SK-N-SH (cell line): ENCODE measurements around the gene TMEM198. TPM values are rescaled to one million over a fixed set of nuclear protein-coding genes. Genes with fewer than 3 reads are reported as not detected.

Experiments used
- CTCF ChIA-PET: fragments of 300-600, 350-600 bp; formaldehyde crosslinking; extraction: SDS; loops from one replicate; lab custom pipeline; 2021; lab: Yijun Ruan, JAX
- POLR2A ChIA-PET: fragments of 350-600 bp; sonication (Branson Sonifier 250); formaldehyde crosslinking; extraction: SDS; loops from one replicate; lab custom pipeline; 2020; ENCODE audit warnings: antibody characterized with exemption, inconsistent platforms; lab: Yijun Ruan, JAX
- DNase-seq: peaks from one replicate; pipeline ENCODE4 v3.0.0; 2012
- H2AFZ ChIP-seq: fragments of 200-600 bp; sonication (generic); 2 replicates; pipeline ENCODE4 v1.8.1; 2016; ENCODE audit warnings: antibody characterized with exemption, mild to moderate bottlenecking, low read depth
- H3F3A ChIP-seq: fragments of 200-600 bp; sonication (generic); replicated peaks from 2 replicates; pipeline ENCODE3; 2016; ENCODE audit warnings: antibody characterized with exemption, mild to moderate bottlenecking; ENCODE audit not compliant: insufficient read depth
- H3K27ac ChIP-seq, 2 experiments: fragments of 200-500 bp in 1 of 2; fragments of 200-600 bp in 1 of 2; sonication (Bioruptor generic) in 1 of 2; sonication (generic), shearing (Covaris generic) in 1 of 2; 2 replicates each; pipeline versions ENCODE4 v1.5.1 to v1.6.1; 2014 to 2016; ENCODE audit warnings: low read depth in 2 of 2, inconsistent platforms in 1 of 2, low read length in 1 of 2, mild to moderate bottlenecking in 1 of 2, mixed read lengths in 1 of 2
- H3K27me3 ChIP-seq: fragments of 200-600 bp; sonication (generic), shearing (Covaris generic); 2 replicates; pipeline ENCODE4 v1.6.1; 2016; ENCODE audit warnings: mixed run types; ENCODE audit not compliant: insufficient read depth
- H3K36me3 ChIP-seq, 2 experiments: fragments of 200-500 bp in 1 of 2; fragments of 200-600 bp in 1 of 2; sonication (Bioruptor generic) in 1 of 2; sonication (generic) in 1 of 2; replicated peaks in 1 of 2; 2 replicates each; pipeline versions ENCODE3 to v1.5.1; 2014 to 2016; ENCODE audit warnings: low read length in 1 of 2, mild to moderate bottlenecking in 1 of 2; ENCODE audit not compliant: insufficient read depth in 2 of 2, control insufficient read depth in 1 of 2
- H3K4me1 ChIP-seq, 2 experiments: fragments of 200-500 bp in 1 of 2; fragments of 200-600 bp in 1 of 2; sonication (Bioruptor generic) in 1 of 2; sonication (generic), shearing (Covaris generic) in 1 of 2; 2 replicates each; pipeline versions ENCODE4 v1.5.1 to v1.6.1; 2014 to 2016; ENCODE audit warnings: low read depth in 1 of 2, low read length in 1 of 2, mixed run types in 1 of 2; ENCODE audit not compliant: insufficient read depth in 2 of 2, control insufficient read depth in 1 of 2
- H3K4me2 ChIP-seq: fragments of 200-600 bp; sonication (generic), shearing (Covaris generic); 2 replicates; pipeline ENCODE4 v1.6.1; 2017; ENCODE audit warnings: mixed run types
- H3K4me3 ChIP-seq, 2 experiments: fragments of 200-500 bp in 1 of 2; fragments of 200-600 bp in 1 of 2; sonication (Bioruptor generic) in 1 of 2; sonication (generic), shearing (Covaris generic) in 1 of 2; 2 replicates each; pipeline versions ENCODE4 v1.5.1 to v1.8.1; 2014 to 2016; ENCODE audit warnings: low read depth in 2 of 2, inconsistent platforms in 1 of 2, low read length in 1 of 2, mild to moderate bottlenecking in 1 of 2, mixed read lengths in 1 of 2, moderate library complexity in 1 of 2
- H3K79me2 ChIP-seq: fragments of 200-600 bp; sonication (generic); 2 replicates; pipeline ENCODE4 v1.8.1; 2017; ENCODE audit warnings: mild to moderate bottlenecking; ENCODE audit not compliant: insufficient read depth
- H3K9ac ChIP-seq: fragments of 200-600 bp; sonication (generic); 2 replicates; pipeline ENCODE4 v1.6.1; 2017; ENCODE audit warnings: mixed run types
- H3K9me2 ChIP-seq: fragments of 200-600 bp; sonication (generic); 2 replicates; pipeline ENCODE4 v1.6.1; 2017; ENCODE audit warnings: mixed run types
- H3K9me3 ChIP-seq: fragments of 200-600 bp; sonication (generic); 2 replicates; pipeline ENCODE4 v1.6.1; 2017; ENCODE audit warnings: mixed run types, mild to moderate bottlenecking, moderate library complexity
- H4K20me1 ChIP-seq: fragments of 200-600 bp; sonication (generic); 2 replicates; pipeline ENCODE4 v1.6.1; 2017; ENCODE audit warnings: mild to moderate bottlenecking, mixed run types; ENCODE audit not compliant: insufficient read depth
- CTCF ChIP-seq: fragments of 200-600 bp; sonication (generic); IDR thresholded peaks from 2 replicates; pipeline ENCODE4 v1.6.1; 2017; ENCODE audit warnings: antibody characterized with exemption, mild to moderate bottlenecking, moderate library complexity
- GABPA ChIP-seq: IDR thresholded peaks from 2 replicates; pipeline ENCODE4 v1.4.0; 2012; ENCODE audit warnings: low read depth, mild to moderate bottlenecking
- GATA2 ChIP-seq: sonication (generic); formaldehyde crosslinking; IDR thresholded peaks from 2 replicates; pipeline ENCODE4 v1.5.0; 2020; ENCODE audit warnings: mild to moderate bottlenecking, missing genetic modification reagents
- JUND ChIP-seq: IDR thresholded peaks from 2 replicates; pipeline ENCODE4 v1.4.0; 2012
- MEF2A ChIP-seq: IDR thresholded peaks from 2 replicates; pipeline ENCODE4 v1.4.0; 2012; ENCODE audit warnings: low read depth, borderline replicate concordance
- NRF1 ChIP-seq: IDR thresholded peaks from 2 replicates; pipeline ENCODE4 v1.6.1; 2012; ENCODE audit warnings: low read depth, mild to moderate bottlenecking, low read length
- REST ChIP-seq: IDR thresholded peaks from 2 replicates; pipeline ENCODE4 v1.6.1; 2012; ENCODE audit warnings: mild to moderate bottlenecking, low read depth, low read length, moderate library complexity
- SIN3A ChIP-seq: IDR thresholded peaks from 2 replicates; pipeline ENCODE4 v1.6.1; 2012; ENCODE audit warnings: low read depth, mild to moderate bottlenecking, low read length, moderate library complexity, borderline replicate concordance
- TAF1 ChIP-seq: IDR thresholded peaks from 2 replicates; pipeline ENCODE4 v1.6.1; 2012; ENCODE audit warnings: low read depth, mild to moderate bottlenecking, low read length, moderate library complexity, borderline replicate concordance
- TEAD4 ChIP-seq: IDR thresholded peaks from 2 replicates; pipeline ENCODE4 v1.4.0; 2012; ENCODE audit warnings: mild to moderate bottlenecking, borderline replicate concordance; ENCODE audit not compliant: insufficient read depth
- WGBS: methylation state at CpG from one replicate; pipeline ENCODE4 v1.1.6; 2017; ENCODE audit warnings: low lambda C conversion rate; 5-methylcytosine and 5-hydroxymethylcytosine counted together
- polyA plus RNA-seq, 3 experiments: library from polyadenylated mRNA; depleted of rRNA; stranded (reverse); fragments of >200 nt; gene quantifications; 2 replicates each; pipeline ENCODE4 v1.2.3, GENCODE V29; 2012

Gene TMEM198
- polyA plus RNA-seq, 1 of the 3 experiments (the other 2 are of a cell fraction) = 4.7 TPM

- no peak overlapping the region for H2AFZ ChIP-seq
- peak overlapping the region in 1 of 2 experiments; percentile 98; a peak in 2 of 4 replicates for H3K27ac ChIP-seq
- no peak overlapping the region for H3K4me2 ChIP-seq
- H3K36me3 ChIP-seq = no peaks in the 10 kb centered on the region
- no peak for DNase-seq
- no peak overlapping the region; a peak in 1 of 4 replicates for H3K4me3 ChIP-seq
- H3K4me1 ChIP-seq = peaks cover 4 to 59% of the 10 kb centered on the region in 2 experiments; a peak in 2 of 4 replicates
- H3K79me2 ChIP-seq = no peaks in the 10 kb centered on the region
- peak; percentile 60 for TF ChIP-seq GATA2 (CRISPR knock-in tag)
- TF ChIP-seq JUND = no peak
- TF ChIP-seq NRF1 = no peak
- TF ChIP-seq GABPA = no peak
- no peak for TF ChIP-seq SIN3A
- TF ChIP-seq TAF1 = no peak
- TF ChIP-seq, all 33 proteins: peak for 1
- Histone ChIP-seq H3F3A (no peaks in the 10 kb centered on the region), H3K9me3 (no peaks in the 10 kb centered on the region), H4K20me1 (no peaks in the 10 kb centered on the region), H3K9ac (no peak overlapping the region), H3K27me3 (no peaks in the 10 kb centered on the region; the same call in 1 of the 2 replicates), H3K9me2 (no peaks in the 10 kb centered on the region)
- POLR2A ChIA-PET = interaction anchor here (0.6 to 8.0 kb wide), 14 partner anchors 12 to 138 kb away, joined by 3 to 210 read pairs (median 5); partner anchors contain the start of genes ASIC4, CHPF, DNPEP and GMPPA
- CTCF ChIA-PET = interaction anchor here (1.1 to 62.1 kb wide), 8 partner anchors 14 to 136 kb away, joined by 3 to 2824 read pairs (median 103); partner anchors contain the start of genes ASIC4, CHPF, DNPEP and GMPPA
- WGBS = 67% methylated on average over 10 of the region's 11 CpGs
Observed at GRCh38 chr2:219526320-219527075, 17.3 kb upstream of the TMEM198 start.

GRCh38 chr2:219527076-219527394, 16.8 kb upstream of the TMEM198 start:
- Histone ChIP-seq H3K9me3 (no peaks in the 10 kb centered on the region), H3K4me3 (no peak overlapping the region; a peak in 1 of 4 replicates), H3K9me2 (no peaks in the 10 kb centered on the region), H3K79me2 (no peaks in the 10 kb centered on the region), H3K27ac (peak overlapping the region in 1 of 2 experiments; percentile 98; a peak in 2 of 4 replicates), H2AFZ (no peak overlapping the region), H3F3A (no peaks in the 10 kb centered on the region), H3K4me2 (no peak overlapping the region), H3K27me3 (no peaks in the 10 kb centered on the region; the same call in 1 of the 2 replicates), H3K4me1 (peaks cover 0 to 53% of the 10 kb centered on the region in 2 experiments; a peak in 2 of 4 replicates), H3K9ac (no peak overlapping the region), H3K36me3 (no peaks in the 10 kb centered on the region), H4K20me1 (no peaks in the 10 kb centered on the region)
- 28% methylated on average over 4 of the region's 6 CpGs for WGBS
- POLR2A ChIA-PET = interaction anchor here (0.6 to 8.0 kb wide), 10 partner anchors 12 to 139 kb away, joined by 3 to 210 read pairs (median 7); partner anchors contain the start of genes ASIC4, DNPEP, GMPPA and INHA
- no peak for TF ChIP-seq MEF2A
- no peak for TF ChIP-seq SIN3A
- no peak for TF ChIP-seq CTCF
- no peak for TF ChIP-seq REST
- no peak for TF ChIP-seq TEAD4
- no peak for TF ChIP-seq GABPA
- CTCF ChIA-PET = interaction anchor here (1.1 to 62.1 kb wide), 10 partner anchors 14 to 137 kb away, joined by 3 to 2824 read pairs (median 44); partner anchors contain the start of genes ASIC4, CHPF, DNPEP and GMPPA
- peak; percentile 81 for DNase-seq
